ENCODE data around the gene ARRDC2.

The ARRDC2 gene

GRCh38 chr19:18007917-18008673 lies at the start of gene ARRDC2:
Gene ARRDC2 (plus strand): TSS chr19:18008170. CDS start chr19:18008311, 141 bp downstream.
- no peaks in the 10 kb centered on the region for H3K27me3 ChIP-seq (ENCODE audit: low read length)
- H3K9me2 ChIP-seq (replicated peaks; ENCODE audit: insufficient read depth, low read length), result no peaks in the 10 kb centered on the region
- H2AFZ ChIP-seq (ENCODE audit: low read depth, low read length, severe bottlenecking), result no peak within 1 kb of the TSS
- no peaks in the 10 kb centered on the region for H3K9me3 ChIP-seq (ENCODE audit: insufficient read depth, low read length)
- TF ChIP-seq EZH2phosphoT487 (conservative IDR thresholded peaks at IDR 0.05; ENCODE audit: low read length), result no peak
- TF ChIP-seq, protein P1, sequence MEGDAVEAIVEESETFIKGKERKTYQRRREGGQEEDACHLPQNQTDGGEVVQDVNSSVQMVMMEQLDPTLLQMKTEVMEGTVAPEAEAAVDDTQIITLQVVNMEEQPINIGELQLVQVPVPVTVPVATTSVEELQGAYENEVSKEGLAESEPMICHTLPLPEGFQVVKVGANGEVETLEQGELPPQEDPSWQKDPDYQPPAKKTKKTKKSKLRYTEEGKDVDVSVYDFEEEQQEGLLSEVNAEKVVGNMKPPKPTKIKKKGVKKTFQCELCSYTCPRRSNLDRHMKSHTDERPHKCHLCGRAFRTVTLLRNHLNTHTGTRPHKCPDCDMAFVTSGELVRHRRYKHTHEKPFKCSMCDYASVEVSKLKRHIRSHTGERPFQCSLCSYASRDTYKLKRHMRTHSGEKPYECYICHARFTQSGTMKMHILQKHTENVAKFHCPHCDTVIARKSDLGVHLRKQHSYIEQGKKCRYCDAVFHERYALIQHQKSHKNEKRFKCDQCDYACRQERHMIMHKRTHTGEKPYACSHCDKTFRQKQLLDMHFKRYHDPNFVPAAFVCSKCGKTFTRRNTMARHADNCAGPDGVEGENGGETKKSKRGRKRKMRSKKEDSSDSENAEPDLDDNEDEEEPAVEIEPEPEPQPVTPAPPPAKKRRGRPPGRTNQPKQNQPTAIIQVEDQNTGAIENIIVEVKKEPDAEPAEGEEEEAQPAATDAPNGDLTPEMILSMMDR (IDR thresholded peaks at IDR 0.05; ENCODE audit: insufficient read depth, low read length, poor library complexity, severe bottlenecking), result no peak
- H3F3A ChIP-seq (ENCODE audit: insufficient read depth), result no peaks in the 10 kb centered on the region
- H3K79me2 ChIP-seq (ENCODE audit: insufficient read depth, low read length), result peaks cover 6% of the 10 kb centered on the region
- H3K27ac ChIP-seq (ENCODE audit: low read depth, low read length), result no peak within 1 kb of the TSS
- no peaks in the 10 kb centered on the region for H4K20me1 ChIP-seq (ENCODE audit: low read depth, low read length)
- H3K9ac ChIP-seq (ENCODE audit: low read length), result peak within 1 kb of the TSS; percentile 15; the same call in 1 of the 2 replicates
- peaks cover 5% of the 10 kb centered on the region; the same call in 1 of the 2 replicates for H3K36me3 ChIP-seq (ENCODE audit: low read length)
- peak within 1 kb of the TSS; percentile 30 for H3K4me2 ChIP-seq (ENCODE audit: low read depth, low read length, poor library complexity, severe bottlenecking)
- no peak within 1 kb of the TSS for H3K4me3 ChIP-seq (ENCODE audit: insufficient read depth, low read length, poor library complexity, severe bottlenecking)

GRCh38 chr19:17963936-17964691 lies 43.9 kb upstream of the ARRDC2 start:
- H3K27ac ChIP-seq (ENCODE audit: low read depth, low read length), result no peak overlapping the region
- H2AFZ ChIP-seq (ENCODE audit: low read depth, low read length, severe bottlenecking), result no peak overlapping the region
- H3K9me2 ChIP-seq (replicated peaks; ENCODE audit: insufficient read depth, low read length), result no peaks in the 10 kb centered on the region
- H3K27me3 ChIP-seq (ENCODE audit: low read length), result no peaks in the 10 kb centered on the region
- H3F3A ChIP-seq (ENCODE audit: insufficient read depth), result 0 out of 2 replicates have a peak, but pooled peaks cover 3% of the 10 kb centered on the region
- H3K9me3 ChIP-seq (ENCODE audit: insufficient read depth, low read length), result no peaks in the 10 kb centered on the region
- H3K4me2 ChIP-seq (ENCODE audit: low read depth, low read length, poor library complexity, severe bottlenecking), result no peak overlapping the region
- no peak overlapping the region for H3K4me3 ChIP-seq (ENCODE audit: insufficient read depth, low read length, poor library complexity, severe bottlenecking)
- no peaks in the 10 kb centered on the region for H3K79me2 ChIP-seq (ENCODE audit: insufficient read depth, low read length)
- TF ChIP-seq, protein P1 (IDR thresholded peaks at IDR 0.05; ENCODE audit: insufficient read depth, low read length, poor library complexity, severe bottlenecking), result no peak
- no peak for TF ChIP-seq EZH2phosphoT487 (conservative IDR thresholded peaks at IDR 0.05; ENCODE audit: low read length)
- no peak overlapping the region for H3K9ac ChIP-seq (ENCODE audit: low read length)
- no peaks in the 10 kb centered on the region for H4K20me1 ChIP-seq (ENCODE audit: low read depth, low read length)
- H3K36me3 ChIP-seq (ENCODE audit: low read length), result no peaks in the 10 kb centered on the region

GRCh38 chr19:17965370-17966128 lies 42.4 kb upstream of the ARRDC2 start:
- 0 out of 2 replicates have a peak, but pooled peaks cover 3% of the 10 kb centered on the region for H3F3A ChIP-seq (ENCODE audit: insufficient read depth)
- no peaks in the 10 kb centered on the region for H3K79me2 ChIP-seq (ENCODE audit: insufficient read depth, low read length)
- H4K20me1 ChIP-seq (ENCODE audit: low read depth, low read length), result no peaks in the 10 kb centered on the region
- no peak for TF ChIP-seq EZH2phosphoT487 (conservative IDR thresholded peaks at IDR 0.05; ENCODE audit: low read length)
- TF ChIP-seq, protein P1 (IDR thresholded peaks at IDR 0.05; ENCODE audit: insufficient read depth, low read length, poor library complexity, severe bottlenecking), result no peak
- no peaks in the 10 kb centered on the region for H3K36me3 ChIP-seq (ENCODE audit: low read length)
- H2AFZ ChIP-seq (ENCODE audit: low read depth, low read length, severe bottlenecking), result no peak overlapping the region
- no peak overlapping the region for H3K4me3 ChIP-seq (ENCODE audit: insufficient read depth, low read length, poor library complexity, severe bottlenecking)
- no peaks in the 10 kb centered on the region for H3K9me3 ChIP-seq (ENCODE audit: insufficient read depth, low read length)
- H3K4me2 ChIP-seq (ENCODE audit: low read depth, low read length, poor library complexity, severe bottlenecking), result no peak overlapping the region
- no peak overlapping the region for H3K9ac ChIP-seq (ENCODE audit: low read length)
- no peaks in the 10 kb centered on the region for H3K9me2 ChIP-seq (replicated peaks; ENCODE audit: insufficient read depth, low read length)
- H3K27me3 ChIP-seq (ENCODE audit: low read length), result no peaks in the 10 kb centered on the region
- no peak overlapping the region for H3K27ac ChIP-seq (ENCODE audit: low read depth, low read length)

Data from SU-DHL-6 (cell line).